ENCODE measurements around the gene WNK4.
"Not testable (repeated sequence)": the region's sequence is repeated elsewhere in the genome, so short reads cannot be mapped to it uniquely, and the experiment has no call there.

Gene WNK4

DNA sequence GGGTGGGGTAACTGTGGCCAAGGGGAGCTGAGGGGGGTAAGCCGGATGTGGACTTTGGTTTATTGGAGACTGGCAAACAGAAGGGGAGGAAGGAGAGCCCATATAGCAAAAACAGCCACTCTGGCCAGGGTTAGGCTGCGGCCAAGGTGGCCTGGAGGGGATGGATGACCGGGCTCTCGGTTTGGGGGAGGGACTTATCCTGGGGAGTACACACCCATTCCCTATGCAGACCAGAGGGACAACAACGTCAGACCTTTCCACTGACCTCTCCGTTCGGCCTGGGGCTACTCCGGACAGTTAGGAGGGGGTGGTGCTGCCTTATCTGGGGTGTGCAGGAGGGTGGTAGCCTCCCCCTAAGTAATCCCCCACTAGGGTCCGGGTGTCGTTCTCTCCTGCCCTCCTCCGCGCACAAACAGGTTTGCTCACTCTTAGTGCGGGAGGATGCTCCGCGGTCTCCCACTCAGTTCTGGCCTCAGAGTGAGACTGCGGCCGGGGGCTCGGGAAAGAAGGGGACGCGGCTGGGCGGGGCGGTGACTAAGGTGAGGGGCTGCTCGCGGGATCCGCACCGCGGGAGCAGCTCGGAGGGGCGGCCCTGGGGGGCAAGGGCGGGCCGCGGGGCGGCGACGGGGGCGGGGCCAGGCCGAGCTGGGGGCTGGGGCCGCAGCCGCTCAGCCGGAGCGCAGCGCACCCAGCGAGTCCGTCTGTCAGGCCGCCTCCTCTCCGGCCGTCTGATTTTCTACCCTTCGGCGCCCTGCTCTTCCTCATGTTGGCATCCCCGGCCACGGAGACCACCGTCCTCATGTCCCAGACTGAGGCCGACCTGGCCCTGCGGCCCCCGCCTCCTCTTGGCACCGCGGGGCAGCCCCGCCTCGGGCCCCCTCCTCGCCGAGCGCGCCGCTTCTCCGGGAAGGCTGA, at the start of gene WNK4:
WNK4 (plus strand) TSS at position 675 of the 915 bp plus-strand sequence; CDS start at position 764, 89 bp downstream.
- no peak for DNase-seq (ENCODE audit: low spot score)

DNA sequence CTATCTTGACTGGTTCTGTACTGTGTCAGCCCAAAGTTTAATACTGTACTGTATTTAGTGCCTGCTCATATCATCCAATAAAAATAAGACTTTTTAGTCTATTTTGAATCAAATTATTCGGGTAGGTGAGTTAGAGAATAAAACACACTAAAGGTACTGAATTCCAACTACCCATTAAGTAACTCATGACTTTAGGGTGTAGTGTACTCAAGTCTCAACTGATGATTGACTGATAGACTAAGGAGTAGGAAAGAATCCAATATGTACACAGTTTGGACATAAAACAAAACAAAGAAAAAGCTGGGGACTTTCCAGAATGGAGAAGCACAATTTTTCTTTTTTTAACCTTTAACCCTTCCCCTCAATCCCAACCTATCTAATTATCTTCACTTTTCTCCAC, 39.7 kb upstream of the WNK4 start:
- no peak for DNase-seq (ENCODE audit: low spot score)

DNA sequence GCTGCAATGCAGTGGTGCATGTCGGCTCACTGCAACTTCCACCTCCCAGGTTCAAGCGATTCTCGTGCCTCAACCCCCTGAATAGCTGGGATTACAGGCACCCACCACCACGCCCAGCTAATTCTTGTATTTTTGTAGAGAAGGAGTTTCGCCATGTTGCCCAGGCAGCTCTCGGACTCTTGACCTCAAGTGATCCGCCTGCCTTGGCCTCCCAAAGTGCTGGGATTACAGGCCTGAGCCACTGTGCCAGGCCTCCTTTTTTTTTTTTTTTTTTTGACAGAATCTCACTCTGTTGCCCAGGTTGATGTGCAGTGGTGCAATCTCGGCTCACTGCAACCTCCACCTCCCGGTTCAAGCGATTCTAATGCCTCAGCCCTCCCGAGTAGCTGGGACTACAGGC, 37.5 kb upstream of the WNK4 start:
- not testable (repeated sequence) for DNase-seq (ENCODE audit: low spot score)

DNA sequence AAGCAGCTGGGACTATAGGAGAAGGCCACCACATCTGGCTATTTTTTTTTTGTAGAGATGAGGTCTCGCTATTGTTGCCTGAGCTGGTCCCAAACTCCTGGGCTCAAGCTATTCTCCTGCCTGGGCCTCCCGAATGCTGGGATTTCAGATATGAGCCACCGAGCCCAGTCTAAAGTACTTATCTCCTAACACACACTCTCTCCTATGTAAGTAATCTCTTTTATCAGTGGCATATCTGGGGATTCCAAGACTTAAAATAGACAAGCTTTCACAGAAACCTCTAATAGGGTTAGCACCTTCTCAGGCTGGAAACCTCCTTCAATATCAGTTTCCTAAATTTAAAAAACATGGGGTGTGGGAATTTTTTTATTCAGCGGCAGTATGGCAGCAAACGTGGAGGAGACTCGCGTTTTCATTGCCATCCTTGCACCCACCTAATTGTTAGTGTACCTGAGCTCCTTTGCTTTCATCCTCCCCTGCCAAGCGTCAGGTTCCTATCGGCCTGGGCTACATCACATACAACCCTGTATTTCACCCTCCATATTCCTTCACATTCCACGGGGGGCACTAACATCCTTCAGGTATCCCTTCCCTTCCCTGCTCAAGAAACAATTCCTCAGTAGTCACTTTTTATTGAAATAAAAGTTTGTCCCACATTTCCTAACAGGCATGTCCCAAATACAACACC, 36.7 kb upstream of the WNK4 start:
- peak; percentile 53 for DNase-seq (ENCODE audit: low spot score)

DNA sequence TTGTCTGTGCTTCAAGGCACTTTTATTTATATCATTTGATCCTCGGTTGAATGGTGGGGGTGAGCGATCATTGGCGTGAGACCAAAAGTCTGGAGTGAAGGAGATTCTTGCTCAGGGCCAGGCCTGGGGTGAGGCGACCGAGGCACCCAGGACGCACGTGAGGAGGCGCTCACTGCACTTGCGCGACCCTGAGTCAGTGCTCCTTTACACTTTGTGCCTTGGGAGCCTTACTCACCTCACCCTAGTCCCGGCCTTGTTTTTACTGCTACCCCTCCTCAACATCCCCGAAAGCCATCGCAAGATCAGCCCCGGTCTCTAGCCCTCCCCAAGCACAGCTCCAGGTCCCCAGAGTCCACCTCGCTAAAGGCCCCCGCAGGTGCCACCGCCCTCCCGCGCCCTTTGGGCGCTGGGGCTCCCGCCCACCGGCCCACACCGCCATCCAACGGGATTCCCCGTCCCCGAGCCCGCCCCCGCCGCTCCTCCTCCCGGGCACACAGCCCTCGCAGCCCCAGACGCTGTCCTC, 36.1 kb upstream of the WNK4 start:
- DNase-seq (ENCODE audit: low spot score) = peak; percentile 77

DNA sequence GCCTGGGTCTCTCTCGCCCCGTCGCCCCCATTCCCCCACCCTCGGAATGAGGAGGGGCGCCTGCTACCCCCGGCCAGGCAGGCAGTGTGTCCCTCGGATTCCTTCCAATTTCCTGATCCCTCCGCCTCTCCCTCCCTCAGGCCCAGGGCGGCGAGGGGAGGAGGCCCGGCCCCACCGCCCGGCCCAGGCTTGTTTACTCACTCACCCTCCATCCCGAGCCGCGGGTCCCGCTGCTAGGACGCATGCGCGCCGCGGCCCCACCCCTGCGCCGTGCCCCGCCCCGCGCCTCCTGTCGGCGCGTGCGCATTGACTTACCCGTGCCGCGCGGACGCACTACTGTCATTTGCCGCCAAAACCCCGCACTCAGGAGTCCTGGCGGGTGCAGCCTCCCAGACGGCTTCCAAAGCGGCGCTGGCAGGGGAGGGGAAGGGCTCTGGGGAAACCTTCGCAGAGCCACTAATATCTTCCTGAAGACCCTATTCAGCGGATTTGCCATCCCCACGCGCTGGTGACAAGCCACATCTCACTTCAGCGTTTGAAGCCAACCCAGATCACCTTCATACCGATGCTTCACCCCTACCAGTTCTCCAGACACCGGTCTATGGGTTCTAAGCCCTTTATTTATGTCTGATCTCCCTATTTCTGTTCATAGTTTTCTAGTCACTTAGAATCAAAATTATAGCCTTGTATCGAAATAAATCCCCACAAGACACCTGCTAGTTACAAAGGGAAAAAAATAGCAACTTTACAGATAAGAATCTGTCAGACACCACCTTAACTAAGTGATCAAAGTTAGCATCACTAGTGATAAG, 35.4 kb upstream of the WNK4 start, which contains the start of gene EZH1:
EZH1 (minus strand) TSS at position 235 of the 812 bp plus-strand sequence. CDS start 16,099 bp downstream, outside the sequence.
- DNase-seq (ENCODE audit: low spot score) = peak; percentile 93

DNA sequence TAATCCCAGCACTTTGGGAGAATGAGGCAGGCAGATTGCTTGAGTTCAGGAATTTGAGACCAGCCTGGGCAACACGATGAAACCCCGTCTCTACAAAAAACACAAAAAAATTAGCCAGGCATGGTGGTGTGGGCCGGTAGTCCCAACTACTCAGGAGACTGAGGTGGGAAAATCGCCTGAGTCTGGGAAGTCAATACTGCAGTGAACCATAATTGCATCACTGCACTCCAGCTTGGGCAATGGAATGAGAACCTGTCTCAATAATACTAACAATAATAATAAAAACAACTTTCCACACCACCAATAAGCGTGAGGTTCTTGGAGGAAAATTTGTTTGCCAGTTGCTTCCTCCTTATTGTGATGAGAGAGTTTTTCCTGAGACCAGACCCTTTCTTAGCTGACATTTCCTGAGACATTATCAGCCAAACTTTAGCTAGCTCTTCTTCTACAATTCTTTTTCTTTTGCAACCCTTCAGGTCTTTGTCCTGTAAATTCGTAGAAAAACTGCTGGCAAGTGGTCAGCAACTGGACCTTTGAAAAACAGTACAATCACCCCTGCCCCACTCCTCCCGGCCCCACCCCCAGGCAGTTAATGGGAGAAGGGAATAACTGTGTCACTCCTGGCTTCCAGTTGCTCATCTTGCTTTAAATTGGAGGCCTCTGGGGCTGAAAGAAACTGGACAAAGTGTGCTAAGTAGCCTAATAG, 32.1 kb upstream of the WNK4 start:
- no peak for DNase-seq (ENCODE audit: low spot score)

DNA sequence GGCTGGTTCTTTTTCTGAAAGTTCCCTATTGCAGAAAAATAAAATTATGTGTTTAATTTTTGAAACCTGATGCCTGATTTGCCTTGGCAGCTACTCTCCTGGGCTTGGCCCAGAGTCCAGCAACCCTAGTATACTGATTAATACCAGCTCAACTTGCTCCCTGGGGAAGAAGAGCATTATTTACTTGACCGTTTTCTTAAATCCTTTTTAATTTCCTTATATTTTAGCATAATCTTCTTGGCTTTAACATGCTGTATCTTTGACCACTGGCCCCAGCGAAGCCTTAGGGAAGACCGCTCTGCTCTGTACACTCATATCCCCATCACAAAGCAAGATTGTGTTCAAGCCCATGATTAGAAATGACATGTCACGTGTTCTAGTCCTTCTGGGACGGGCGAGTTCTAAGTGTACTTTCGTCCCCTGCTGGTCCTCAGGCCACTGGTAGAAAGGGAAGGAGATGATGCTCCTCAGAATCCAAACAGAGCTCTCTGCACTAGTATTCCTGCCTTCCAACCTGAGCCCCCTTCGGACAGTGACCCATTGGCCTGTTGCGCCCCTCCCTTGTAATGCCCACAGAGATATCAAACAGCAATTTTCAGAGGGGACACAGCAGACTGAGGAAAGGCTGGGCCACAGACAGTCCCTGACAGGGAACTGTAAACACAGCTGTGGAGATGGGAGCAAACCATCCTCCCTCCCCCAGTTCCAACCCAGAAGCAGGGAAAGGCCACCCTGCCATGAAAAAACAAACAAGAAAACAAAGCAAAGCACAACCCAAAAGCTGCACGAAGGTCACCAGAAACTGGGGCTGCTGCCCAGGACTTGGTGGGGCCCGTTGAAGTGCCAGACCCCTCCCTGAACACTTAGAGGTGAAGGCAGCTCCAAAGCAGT, 31.3 kb upstream of the WNK4 start:
- no peak for DNase-seq (ENCODE audit: low spot score)

DNA sequence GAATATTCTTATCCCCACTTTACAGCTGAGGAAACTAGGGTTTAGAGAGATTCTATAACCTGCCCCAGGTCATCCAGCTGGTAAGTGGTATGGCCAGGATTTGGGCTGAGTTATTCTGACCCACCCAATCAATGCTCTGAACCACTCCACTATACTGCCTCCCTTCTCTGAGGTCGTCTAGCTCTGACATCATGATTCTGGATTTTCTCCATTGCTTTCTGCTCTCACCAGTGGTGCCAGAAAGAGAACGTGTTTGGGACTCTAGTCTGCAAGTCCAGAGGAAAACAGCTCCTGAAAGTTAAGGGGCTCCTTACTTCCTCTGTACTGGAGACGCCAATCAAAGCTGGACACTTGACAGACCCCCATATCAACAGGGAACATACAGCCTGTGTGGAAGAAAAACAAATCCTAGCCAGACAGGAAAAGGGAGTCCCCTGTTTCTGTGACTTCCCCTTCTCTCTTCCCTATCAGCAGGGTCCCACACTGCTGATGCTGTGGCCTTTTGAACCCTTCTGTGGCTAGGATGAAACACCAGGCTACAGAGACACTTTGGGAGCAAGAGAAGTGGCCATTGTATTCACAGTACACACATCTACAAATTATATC, 29.6 kb upstream of the WNK4 start:
- DNase-seq (ENCODE audit: low spot score) = no peak

DNA sequence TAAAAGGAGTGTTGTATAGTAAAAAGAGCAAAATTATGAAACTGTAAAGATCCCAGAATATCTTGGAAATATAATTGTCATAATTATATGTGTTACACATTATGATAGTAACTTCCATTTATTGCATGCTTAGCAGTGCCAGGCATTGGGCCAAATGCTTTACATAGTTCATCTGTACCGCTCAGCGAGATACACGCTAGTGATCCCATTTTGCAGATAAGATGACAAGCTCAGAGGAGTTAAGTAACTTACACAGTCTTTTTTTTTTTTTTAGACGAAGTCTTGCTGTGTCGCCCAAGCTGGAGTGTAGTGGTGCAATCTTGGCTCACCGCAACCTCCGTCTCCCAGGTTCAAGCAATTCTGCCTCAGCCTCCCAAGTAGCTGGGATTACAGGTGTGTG, 28.8 kb upstream of the WNK4 start:
- DNase-seq (ENCODE audit: low spot score) = no peak

DNA sequence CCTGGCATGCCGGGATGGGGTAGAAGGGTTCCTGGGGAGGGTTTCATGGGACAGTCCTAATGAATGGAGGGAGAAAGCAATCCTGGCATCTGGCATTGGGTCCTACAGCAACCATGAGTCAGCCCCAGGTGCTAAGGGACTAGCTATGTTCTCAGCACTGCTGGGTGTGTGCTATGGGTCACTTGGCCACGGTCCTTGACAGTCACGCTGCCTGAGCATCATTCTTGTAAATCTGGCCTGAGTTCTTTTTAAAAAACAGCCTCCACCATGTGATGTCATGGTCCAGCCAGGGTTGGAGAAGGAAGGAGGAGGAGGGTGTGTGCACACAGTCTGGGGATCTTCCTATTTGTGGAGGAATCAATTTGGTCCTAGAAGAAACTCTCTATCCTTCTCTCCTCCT, 25.6 kb upstream of the WNK4 start:
- DNase-seq (ENCODE audit: low spot score) = no peak

DNA sequence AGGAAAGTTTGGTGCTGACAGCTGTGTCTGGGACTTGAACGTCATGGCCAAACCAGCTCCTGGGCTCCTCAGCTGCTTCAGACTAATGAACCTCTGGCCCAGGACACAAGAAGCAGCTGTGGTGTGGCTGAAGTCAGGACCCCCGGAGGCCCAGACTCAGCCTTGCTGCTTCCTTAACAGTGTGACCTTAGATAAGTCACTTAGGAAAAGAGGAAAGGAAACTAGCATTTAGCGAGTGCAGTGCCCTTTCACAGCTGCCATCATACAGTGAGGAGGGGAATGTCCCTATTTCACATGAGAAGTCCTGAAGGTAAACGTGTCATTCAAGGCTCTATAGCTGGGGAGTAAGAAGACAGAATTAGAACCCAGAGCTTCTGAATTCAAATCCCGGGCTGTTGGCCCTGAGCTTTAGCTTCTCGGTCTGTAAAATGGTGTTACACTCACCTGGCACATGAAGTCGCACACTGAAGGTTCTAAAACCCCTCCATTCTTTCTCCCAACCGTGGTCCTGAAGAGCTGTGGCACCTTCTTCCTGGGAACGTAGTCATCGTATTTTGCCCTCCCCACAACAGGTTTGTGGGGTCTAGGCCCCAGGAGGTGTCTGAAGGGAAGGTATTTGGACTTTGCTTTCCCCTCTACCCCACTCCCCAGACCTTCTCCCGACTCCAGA, 20.3 kb upstream of the WNK4 start:
- no peak for DNase-seq (ENCODE audit: low spot score)

DNA sequence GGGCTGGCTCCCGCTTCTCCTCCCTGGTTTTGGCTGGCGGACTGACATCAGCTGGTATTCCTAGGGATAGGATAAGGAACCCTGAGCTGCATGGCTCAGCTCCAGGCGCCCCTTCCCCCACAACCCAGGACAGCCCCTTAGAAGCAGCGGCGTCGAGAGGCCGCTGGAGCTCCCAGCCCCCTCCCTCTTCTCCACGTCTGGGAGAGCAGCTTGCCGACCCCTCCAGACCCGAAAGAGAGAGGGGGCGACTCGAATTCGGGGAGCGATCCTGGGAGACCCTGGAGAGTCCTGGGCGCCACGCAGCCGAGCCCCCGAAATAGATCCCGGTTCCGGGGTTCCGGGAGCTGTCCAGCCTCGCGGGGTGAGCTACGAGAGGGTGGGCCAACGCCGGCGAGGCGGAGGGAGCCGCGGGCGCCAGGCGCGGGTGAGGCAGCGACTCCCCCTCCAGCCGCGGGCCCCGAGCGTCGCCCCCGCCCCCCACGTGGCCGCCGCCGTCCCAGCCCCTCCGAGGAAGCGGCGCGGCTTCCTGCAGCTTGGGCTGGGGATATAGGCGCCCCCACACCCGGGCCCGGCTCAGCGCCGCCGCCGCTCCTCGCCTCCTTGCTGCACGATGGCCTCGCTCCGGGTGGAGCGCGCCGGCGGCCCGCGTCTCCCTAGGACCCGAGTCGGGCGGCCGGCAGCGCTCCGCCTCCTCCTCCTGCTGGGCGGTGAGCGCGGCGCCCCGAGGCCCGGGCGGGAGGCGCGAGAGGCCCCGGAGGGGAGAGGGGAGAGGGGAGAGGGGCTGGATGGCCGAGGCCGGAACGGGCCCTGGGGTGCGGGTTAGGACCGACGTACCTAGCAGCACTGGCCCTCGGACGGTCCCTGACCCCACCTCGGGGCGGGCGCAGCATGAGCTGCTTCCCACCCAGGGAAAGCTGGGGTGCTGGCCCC, 19.5 kb upstream of the WNK4 start, which contains the start of gene RAMP2:
RAMP2 (plus strand) TSS at position 576 of the 930 bp plus-strand sequence; CDS start at position 611, 35 bp downstream.
- DNase-seq (ENCODE audit: low spot score) = no peak

DNA sequence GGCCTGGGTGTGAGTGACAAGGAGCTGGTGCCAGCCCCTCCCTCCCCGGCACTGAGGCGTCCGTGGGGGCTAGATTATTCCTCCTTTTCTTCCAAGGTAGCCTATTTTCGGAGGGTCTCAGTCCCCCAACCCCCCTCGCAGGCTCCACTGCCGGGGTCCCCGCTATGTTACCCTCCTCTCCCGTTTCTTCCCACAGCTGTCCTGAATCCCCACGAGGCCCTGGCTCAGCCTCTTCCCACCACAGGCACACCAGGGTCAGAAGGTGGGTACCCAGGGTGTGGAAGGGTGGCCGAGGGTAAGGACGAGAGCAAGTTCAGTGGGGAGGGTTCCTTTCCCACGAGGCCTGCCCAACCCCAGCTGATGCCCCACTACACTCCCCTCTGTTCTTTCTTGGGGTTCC, 18.8 kb upstream of the WNK4 start:
- no peak for DNase-seq (ENCODE audit: low spot score)

DNA sequence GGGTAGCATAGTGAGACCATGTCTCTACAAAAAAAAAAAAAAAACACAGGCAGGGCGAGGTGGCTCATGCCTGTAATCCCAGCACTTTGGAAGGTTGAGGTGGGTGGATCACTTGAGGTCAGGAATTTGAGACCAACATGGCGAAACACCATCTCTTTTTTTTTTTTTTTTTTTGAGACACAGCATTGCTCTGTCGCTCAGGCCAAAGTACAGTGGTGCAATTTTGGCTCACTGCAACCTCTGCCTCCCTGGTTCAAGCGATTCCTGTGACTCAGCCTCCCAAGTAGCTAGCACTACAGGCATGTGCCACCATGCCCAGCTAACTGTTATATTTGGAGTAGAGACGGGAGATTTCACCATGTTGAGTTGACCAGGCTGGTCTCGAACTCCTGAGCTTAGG, 14.3 kb upstream of the WNK4 start:
- DNase-seq (ENCODE audit: low spot score) = no peak

DNA sequence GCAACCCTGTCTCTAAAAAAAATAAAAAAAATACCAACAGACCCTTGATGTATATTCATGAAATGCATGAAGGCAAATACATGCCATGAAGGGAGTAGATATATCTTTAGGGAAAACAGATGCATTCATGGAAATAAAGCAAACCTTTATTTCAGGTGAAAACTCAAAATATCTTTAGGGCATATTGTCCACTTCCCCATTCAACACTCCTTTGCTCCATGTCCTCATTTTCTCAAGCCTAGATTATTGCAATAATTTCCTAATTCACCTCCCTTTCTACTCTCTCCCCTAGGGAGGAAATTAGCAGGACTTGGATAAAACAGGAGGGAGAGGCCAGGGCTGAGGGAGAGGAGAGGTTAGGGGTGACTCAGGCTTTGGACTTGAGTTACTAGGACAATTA, 12.9 kb upstream of the WNK4 start:
- DNase-seq (ENCODE audit: low spot score) = no peak

DNA sequence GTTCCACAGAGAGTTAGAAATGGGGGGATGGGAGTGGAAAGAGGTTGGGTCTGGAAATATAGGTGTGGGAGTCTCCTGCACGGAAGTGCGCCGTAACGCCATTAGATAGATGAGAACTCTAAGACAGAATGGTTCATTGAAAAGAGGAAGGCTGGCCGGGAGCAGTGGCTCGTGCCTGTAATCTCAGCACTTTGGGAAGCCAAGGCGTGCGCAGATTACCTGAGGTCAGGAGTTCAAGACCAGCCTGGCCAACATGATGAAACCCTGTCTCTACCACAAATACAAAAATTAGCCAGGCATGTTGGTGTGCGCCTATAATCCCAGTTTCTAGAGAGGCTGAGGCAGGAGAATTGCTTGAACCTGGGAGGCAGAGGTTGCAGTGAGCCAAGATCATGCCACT, 12.4 kb upstream of the WNK4 start:
- DNase-seq (ENCODE audit: low spot score) = not testable (repeated sequence)

DNA sequence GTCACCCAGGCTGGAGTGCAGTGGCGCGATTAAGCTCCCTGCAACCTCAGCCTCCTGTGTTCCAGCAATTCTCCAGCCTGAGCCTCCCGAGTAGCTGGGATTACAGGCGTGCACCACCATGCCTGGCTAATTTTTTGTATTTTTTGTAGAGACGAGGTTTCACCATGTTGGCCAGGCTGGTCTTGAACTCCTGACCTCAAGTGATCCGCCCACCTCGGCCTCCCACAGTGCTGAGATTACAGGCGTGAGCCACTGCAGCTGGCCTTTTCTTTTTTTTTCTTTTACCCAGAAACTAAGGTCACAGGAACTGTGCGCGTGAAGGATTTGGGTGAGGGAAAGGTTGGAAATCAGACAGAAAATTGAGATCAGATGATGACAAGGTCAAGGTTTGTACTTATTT, 10.4 kb upstream of the WNK4 start:
- DNase-seq (ENCODE audit: low spot score) = not testable (repeated sequence)

All from hematopoietic multipotent progenitor cell treated with erythropoietin and hydrocortisone succinate and interleukin-3 and kit ligand, for 15 days (in vitro differentiated cells).